D341Med (cell line): ENCODE results near the gene SYNGAP1.
"Not testable (repeated sequence)": the region's sequence is repeated elsewhere in the genome, so short reads cannot be mapped to it uniquely, and the experiment has no call there.

Experiments
- DNase-seq: peaks from one replicate; pipeline ENCODE4 v3.0.0; 2012; ENCODE audit warnings: low spot score

SYNGAP1 gene

DNA sequence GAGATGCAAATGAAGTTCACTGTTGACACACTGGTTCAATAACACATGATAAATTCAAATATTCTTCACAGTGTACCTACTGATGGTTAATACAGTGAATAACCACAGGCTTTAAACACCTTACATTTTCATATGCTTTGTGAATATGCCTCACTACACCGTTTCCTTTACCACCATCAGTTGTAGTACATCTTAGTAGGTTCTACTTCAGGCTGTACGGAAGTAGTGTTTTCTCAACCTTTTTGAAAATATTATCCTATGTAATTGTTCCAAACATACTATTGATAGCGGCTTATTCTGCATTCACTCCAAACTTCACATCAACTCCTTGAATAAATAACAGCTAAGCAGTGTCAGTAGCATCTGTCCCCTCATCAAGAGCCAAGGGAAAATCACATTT lies 49.8 kb downstream of the SYNGAP1 start:
- DNase-seq: no peak

DNA sequence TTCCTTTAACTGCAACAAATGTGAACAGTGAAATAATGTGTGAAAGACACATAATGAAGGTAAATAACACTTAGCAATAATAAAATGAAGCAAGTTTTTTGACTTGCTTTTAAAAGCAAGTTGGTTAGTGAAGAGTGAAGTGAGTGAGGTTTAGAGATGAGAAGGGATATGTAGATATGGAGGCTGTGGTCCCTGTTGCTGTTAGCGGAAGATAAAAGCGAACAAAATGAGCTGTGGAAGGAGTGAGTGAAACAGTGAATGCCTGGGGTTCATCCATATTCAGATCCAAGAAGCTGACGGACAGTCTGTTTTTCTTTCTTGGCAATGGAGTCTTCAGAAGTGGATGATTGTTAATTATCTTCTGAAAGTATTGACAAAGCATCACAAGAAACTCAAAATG lies 58.0 kb downstream of the SYNGAP1 start:
- no peak for DNase-seq

DNA sequence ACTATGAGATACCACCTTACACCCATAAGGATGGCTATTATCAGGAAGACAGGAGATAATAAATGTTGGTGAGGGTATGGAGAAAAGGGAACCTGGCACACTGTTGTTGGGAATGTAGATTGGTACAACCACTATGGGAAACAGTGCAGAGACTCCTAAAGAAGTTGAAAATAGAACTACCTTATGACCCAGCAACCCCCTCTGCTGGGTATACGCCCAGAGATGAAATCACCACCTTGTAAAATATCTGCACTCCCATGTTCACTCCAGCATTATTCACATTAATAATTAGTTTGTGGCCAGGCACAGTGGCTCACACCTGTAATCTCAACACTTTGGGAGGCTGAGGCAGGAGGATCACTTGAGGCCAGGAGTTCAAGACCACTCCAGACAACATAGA lies 61.3 kb downstream of the SYNGAP1 start:
- no peak for DNase-seq

DNA sequence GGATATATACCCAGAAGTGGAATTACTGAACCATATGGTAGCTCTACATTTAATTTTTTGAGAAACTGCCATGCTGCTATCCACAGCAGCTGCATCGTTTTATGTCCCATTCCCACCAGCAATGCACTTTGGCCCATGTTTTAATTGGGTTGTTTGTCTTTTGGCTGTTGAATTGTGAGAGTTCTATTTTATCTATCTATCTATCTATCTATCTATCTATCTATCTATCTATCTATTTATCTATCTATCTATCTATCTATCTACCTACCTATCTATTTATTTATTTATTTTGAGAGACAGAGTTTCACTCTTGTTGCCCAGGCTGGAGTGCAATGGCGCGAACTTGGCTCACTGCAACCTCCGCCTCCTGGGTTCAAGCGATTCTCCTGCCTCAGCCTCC lies 62.8 kb downstream of the SYNGAP1 start:
- DNase-seq: not testable (repeated sequence)

DNA sequence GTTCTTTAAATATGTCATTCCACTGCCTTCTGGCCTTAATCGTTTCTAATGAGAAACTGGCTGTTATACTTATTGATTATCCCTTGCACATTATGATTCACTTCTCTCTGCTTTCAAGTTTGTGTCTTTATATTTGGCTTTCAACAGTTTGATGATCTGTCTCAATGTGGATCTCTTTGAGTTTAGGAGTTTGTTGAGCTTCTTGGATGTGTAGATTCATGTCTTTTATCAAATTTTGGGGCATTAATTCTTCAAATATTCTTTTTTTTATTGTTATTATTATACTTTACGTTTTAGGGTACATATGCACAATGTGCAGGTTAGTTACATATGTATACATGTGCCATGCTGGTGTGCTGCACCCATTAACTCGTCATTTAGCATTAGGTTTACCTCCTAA lies 63.8 kb downstream of the SYNGAP1 start:
- no peak for DNase-seq

DNA sequence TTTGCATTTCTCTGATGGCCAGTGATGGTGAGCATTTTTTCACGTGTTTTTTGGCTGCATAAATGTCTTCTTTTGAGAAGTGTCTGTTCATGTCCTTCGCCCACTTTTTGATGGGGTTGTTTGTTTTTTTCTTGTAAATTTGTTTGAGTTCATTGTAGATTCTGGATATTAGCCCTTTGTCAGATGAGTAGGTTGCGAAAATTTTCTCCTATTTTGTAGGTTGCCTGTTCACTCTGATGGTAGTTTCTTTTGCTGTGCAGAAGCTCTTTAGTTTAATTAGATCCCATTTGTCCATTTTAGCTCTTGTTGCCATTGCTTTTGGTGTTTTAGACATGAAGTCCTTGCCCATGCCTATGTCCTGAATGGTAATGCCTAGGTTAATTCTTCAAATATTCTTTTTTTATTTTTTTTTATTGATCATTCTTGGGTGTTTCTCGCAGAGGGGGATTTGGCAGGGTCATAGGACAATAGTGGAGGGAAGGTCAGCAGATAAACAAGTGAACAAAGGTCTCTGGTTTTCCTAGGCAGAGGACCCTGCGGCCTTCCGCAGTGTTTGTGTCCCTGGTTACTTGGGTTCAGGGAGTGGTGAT lies 64.9 kb downstream of the SYNGAP1 start:
- DNase-seq: not testable (repeated sequence)

DNA sequence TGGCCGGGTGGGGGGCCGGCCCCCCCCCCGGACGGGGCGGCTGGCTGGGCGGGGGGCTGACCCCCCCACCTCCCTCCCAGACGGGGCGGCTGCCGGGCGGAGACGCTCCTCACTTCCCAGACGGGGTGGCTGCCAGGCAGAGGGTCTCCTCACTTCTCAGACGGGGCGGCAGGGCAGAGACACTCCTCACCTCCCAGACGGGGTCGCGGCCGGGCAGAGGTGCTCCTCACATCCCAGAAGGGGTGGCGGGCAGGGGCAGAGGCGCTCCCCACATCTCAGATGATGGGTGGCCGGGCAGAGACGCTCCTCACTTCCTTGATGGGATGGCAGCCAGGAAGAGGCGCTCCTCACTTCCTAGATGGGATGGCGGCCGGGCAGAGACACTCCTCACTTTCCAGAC lies 65.8 kb downstream of the SYNGAP1 start:
- DNase-seq: not testable (repeated sequence)

DNA sequence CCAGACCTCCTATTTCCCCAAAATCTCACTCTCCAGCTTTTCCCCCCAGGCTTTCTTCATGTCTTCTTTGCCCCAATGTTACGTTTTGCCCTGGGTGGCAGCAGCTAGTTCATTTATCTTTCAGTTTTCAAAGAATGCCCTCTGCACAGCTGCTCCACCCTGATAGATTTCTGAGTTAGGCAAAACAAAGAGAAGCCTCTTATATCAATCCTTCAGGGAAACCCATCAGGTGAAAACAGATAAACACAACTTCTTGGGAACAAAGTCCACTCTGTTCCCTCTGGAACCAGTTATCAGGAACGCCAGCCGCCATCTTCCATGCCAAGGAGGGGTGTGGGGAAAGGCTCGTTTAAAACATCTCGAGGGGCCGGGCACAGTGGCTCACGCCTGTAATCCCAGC lies 68.5 kb downstream of the SYNGAP1 start:
- no peak for DNase-seq

DNA sequence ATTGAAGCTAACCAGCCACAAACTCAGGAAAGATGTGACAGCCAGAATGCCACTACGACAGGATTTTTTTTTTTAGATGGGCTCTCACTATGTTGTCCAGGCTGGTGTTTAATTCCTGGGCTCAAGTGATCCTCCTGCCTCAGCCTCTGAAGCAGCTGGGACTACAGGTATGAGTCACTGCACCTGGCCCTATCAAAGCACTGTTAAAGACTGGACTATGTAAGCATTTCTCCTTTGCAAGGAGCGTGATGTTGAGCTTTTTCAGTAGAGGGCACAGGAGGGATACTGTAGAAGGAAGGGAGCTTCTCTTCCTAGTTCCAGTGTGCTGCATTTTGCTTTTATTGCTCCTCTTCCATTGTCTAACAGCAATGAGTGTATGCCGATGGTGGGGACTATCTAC lies 70.3 kb downstream of the SYNGAP1 start:
- DNase-seq: no peak

DNA sequence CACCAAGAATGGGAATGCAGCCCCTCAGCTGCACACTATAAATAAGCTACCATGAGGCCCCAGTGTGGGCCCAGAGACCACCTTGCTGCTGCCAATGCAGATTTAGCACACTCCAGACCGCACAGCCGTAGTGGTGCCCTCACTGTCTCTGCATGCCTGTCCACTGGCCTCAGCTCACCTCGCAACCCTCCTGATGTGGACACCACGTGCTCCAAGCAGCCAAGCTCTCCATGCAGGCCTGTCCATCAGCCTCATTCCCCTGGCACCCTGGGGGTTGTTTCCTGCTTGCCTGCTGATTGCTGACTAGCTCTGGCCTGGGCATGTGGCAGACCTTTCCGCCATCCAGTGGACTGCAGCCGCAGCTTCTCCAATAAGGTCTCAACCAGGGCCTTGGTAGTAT lies 70.8 kb downstream of the SYNGAP1 start:
- DNase-seq: no peak

DNA sequence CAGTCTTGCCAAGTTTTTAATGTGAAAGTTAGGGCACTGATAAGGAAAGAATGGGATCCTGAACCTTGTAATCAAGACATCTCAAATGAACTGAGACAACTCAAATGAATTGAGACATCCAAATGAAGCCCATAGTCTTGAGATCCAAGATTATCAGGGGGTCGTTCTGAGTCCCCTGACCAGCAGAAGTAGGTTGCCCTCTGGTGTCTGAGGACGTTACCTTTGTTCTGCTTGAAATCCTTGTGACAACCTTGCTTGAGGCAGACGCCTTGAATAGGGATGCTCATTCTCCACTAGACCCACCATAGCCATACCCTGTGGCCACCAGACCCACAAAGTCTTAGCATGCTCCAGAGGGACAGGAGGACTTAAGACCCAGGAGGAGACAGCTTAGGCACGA lies 72.2 kb downstream of the SYNGAP1 start:
- no peak for DNase-seq

DNA sequence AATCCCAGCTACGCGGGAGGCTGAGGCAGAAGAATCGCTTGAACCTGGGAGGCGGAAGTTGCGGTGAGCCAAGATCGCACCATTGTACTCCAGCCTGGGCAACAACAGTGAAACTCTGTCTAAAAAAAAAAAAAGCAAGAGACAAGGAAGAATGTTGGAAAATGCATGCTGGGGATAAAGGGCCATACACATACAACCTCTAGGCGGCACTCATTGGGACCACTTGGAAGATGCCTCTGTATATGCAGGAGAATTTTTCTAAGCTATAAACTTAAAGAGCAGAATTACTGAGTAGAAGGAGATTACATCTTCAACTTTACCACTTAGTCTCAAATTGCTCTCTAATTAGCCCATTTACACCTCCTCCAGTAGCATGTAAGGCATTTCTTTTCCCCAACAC lies 77.3 kb downstream of the SYNGAP1 start:
- no peak for DNase-seq

DNA sequence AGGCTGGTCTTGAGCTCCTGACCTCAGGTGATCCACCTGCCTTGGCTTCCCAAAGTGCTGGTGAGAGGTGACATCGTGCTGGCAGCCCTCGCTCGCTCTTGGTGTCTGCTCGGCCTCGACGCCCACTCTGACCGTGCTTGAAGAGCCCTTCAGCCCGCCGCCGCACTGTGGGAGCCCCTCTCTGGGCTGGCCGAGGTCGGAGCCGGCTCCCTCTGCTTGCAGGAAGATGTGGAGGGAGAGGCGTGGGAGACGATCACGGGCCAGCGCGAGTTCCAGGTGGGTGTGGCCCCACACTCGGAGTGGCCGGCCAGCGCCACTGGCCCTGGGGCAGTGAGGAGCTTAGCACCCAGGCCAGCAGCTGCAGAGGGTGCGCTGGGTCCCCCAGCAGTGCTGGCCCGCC lies 82.6 kb downstream of the SYNGAP1 start:
- no peak for DNase-seq

DNA sequence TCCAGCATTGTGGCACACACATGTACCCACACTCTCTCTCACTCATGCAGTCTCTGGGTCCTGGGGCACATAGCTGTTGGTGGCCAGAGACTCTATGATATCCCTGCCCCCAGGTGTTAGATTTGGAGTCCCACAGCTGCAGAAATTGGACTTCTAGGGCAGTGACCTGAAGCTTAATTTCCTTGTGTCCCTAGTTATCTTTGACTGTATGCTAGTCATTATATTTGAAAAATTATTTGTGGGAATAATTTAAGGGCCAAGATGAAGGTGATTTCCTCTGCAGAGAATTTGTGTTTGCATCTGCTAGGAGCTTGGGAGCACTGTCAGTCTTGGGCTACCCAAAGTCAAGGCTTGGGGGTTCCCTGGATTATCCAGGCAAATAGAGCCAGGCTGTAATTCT lies 84.6 kb downstream of the SYNGAP1 start:
- DNase-seq: no peak
